Measurements from ENCODE around the gene ADAMTSL3.

Gene ADAMTSL3

DNA sequence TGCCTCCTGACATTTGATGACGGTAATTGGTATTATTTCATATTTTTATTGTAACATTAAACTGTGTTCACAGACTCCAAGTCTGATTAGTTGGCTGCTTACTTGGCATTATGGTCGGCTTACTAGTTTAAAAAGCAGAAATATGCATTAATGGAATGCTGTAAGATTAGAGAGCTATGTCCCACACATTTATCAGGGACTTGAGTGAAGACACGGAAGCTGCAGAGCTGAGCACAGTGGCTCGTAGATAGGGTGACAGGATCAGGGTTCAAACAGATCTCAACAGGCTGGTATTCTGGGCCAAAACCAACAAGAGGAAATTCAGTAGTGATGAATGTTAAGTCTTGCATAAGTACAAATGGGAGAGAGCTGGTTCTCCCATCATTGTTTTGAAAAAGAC lies 113.8 kb downstream of the ADAMTSL3 start:
- no peak for TF ChIP-seq CTCF (IDR thresholded peaks at IDR 0.05; ENCODE audit: insufficient read depth, low read length, poor library complexity, severe bottlenecking)
- TF ChIP-seq EZH2phosphoT487 (conservative IDR thresholded peaks at IDR 0.05; ENCODE audit: low read length): no peak
- Histone ChIP-seq H3F3A (ENCODE audit: insufficient read depth) (no peaks in the 10 kb centered on the region), H3K4me3 (ENCODE audit: insufficient read depth, low read length, poor library complexity, severe bottlenecking) (no peak overlapping the region), H3K9ac (ENCODE audit: low read length) (no peak overlapping the region), H3K27ac (ENCODE audit: low read depth, low read length) (no peak overlapping the region), H3K9me3 (ENCODE audit: insufficient read depth, low read length) (no peaks in the 10 kb centered on the region), H3K36me3 (ENCODE audit: low read length) (no peaks in the 10 kb centered on the region), H3K79me2 (ENCODE audit: insufficient read depth, low read length) (no peaks in the 10 kb centered on the region), H3K27me3 (ENCODE audit: low read length) (no peaks in the 10 kb centered on the region), H3K4me2 (ENCODE audit: low read depth, low read length, poor library complexity, severe bottlenecking) (no peak overlapping the region), H2AFZ (ENCODE audit: low read depth, low read length, severe bottlenecking) (no peak overlapping the region), H3K9me2 (replicated peaks; ENCODE audit: insufficient read depth, low read length) (no peaks in the 10 kb centered on the region), H4K20me1 (ENCODE audit: low read depth, low read length) (no peaks in the 10 kb centered on the region)

DNA sequence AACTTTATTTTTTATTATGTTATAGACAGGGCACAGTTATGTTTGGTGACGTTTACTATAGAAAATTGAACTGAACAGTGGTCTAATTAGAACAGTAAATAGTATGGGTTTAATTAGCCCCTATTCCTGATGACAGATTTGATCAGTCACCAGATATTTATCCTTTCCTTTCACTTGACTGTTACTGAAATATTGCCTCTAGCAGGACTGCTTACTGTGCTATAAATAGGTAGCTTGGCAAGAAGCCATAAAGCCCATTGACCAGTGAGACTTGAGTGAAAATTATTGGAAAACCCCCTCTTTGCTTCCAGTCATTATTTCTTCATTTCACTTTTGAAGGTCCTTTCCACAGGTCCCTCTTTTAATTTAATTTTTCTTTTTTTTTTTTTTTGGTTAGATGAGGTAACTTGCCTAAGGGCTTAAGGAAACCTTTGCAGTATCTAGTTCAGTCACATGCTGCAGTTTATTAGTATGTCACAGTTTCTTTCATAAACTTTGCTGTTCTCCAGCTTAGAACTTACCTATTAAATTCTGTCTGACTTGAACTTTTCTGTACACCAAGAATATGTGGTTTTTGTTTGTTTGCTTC lies 115.6 kb downstream of the ADAMTSL3 start:
- Histone ChIP-seq H3K27me3 (ENCODE audit: low read length) (no peaks in the 10 kb centered on the region), H3K27ac (ENCODE audit: low read depth, low read length) (no peak overlapping the region), H3F3A (ENCODE audit: insufficient read depth) (no peaks in the 10 kb centered on the region), H3K4me2 (ENCODE audit: low read depth, low read length, poor library complexity, severe bottlenecking) (no peak overlapping the region), H4K20me1 (ENCODE audit: low read depth, low read length) (no peaks in the 10 kb centered on the region), H3K9me2 (replicated peaks; ENCODE audit: insufficient read depth, low read length) (no peaks in the 10 kb centered on the region), H2AFZ (ENCODE audit: low read depth, low read length, severe bottlenecking) (no peak overlapping the region), H3K79me2 (ENCODE audit: insufficient read depth, low read length) (no peaks in the 10 kb centered on the region), H3K9ac (ENCODE audit: low read length) (no peak overlapping the region), H3K4me3 (ENCODE audit: insufficient read depth, low read length, poor library complexity, severe bottlenecking) (no peak overlapping the region), H3K36me3 (ENCODE audit: low read length) (no peaks in the 10 kb centered on the region), H3K9me3 (ENCODE audit: insufficient read depth, low read length) (no peaks in the 10 kb centered on the region)
- no peak for TF ChIP-seq EZH2phosphoT487 (conservative IDR thresholded peaks at IDR 0.05; ENCODE audit: low read length)
- no peak for TF ChIP-seq CTCF (IDR thresholded peaks at IDR 0.05; ENCODE audit: insufficient read depth, low read length, poor library complexity, severe bottlenecking)

DNA sequence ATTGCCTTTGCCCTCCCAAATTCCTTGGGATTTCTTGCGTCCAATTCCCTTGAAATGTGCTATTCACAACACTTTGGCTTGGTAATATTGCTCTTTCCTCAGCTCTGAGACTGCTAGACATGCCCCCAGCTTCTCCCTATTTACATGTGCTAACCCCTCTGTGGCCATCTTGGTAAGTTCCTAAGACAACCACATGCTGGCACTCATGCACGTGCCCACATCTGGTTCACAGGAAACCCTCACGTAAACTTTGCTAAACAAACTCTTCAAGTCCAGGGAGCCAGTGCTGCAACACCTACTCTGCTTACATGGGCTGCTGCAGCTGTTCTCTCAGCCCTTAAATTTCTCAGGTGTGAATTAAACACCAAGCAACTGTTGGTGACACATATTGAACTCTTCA lies 121.8 kb downstream of the ADAMTSL3 start:
- no peaks in the 10 kb centered on the region for H3K36me3 ChIP-seq (ENCODE audit: low read length)
- no peaks in the 10 kb centered on the region for H3F3A ChIP-seq (ENCODE audit: insufficient read depth)
- TF ChIP-seq EZH2phosphoT487 (conservative IDR thresholded peaks at IDR 0.05; ENCODE audit: low read length): no peak
- H3K79me2 ChIP-seq (ENCODE audit: insufficient read depth, low read length): no peaks in the 10 kb centered on the region
- H3K27ac ChIP-seq (ENCODE audit: low read depth, low read length): no peak overlapping the region
- no peaks in the 10 kb centered on the region for H4K20me1 ChIP-seq (ENCODE audit: low read depth, low read length)
- no peak overlapping the region for H3K4me2 ChIP-seq (ENCODE audit: low read depth, low read length, poor library complexity, severe bottlenecking)
- no peak overlapping the region for H2AFZ ChIP-seq (ENCODE audit: low read depth, low read length, severe bottlenecking)
- no peaks in the 10 kb centered on the region for H3K9me3 ChIP-seq (ENCODE audit: insufficient read depth, low read length)
- H3K9me2 ChIP-seq (replicated peaks; ENCODE audit: insufficient read depth, low read length): no peaks in the 10 kb centered on the region
- no peak overlapping the region for H3K9ac ChIP-seq (ENCODE audit: low read length)
- no peak overlapping the region for H3K4me3 ChIP-seq (ENCODE audit: insufficient read depth, low read length, poor library complexity, severe bottlenecking)
- H3K27me3 ChIP-seq (ENCODE audit: low read length): no peaks in the 10 kb centered on the region

DNA sequence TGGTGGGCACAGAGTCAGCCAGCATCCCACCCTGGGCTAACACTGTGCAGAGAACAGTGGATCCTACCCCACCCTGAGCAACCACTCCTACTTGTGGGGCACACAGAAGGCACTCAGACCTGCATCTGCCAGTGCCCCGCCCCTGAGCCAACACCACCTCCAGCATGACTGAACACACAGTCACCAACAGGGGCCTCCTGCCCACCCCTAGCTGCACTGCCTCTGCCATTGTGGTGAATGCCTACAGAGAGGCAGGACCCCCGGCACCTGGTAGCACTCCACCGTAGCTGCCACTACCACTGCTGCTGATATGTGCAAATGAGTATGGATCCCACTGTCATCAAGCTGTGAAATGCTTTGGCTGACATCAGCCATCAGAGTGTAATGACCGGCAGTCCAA lies 123.1 kb downstream of the ADAMTSL3 start:
- Histone ChIP-seq H3K79me2 (ENCODE audit: insufficient read depth, low read length) (no peaks in the 10 kb centered on the region), H4K20me1 (ENCODE audit: low read depth, low read length) (no peaks in the 10 kb centered on the region), H3K9me3 (ENCODE audit: insufficient read depth, low read length) (no peaks in the 10 kb centered on the region), H3K9me2 (replicated peaks; ENCODE audit: insufficient read depth, low read length) (no peaks in the 10 kb centered on the region), H3K36me3 (ENCODE audit: low read length) (no peaks in the 10 kb centered on the region), H3K9ac (ENCODE audit: low read length) (no peak overlapping the region), H3K27ac (ENCODE audit: low read depth, low read length) (no peak overlapping the region), H2AFZ (ENCODE audit: low read depth, low read length, severe bottlenecking) (no peak overlapping the region), H3K27me3 (ENCODE audit: low read length) (no peaks in the 10 kb centered on the region), H3K4me2 (ENCODE audit: low read depth, low read length, poor library complexity, severe bottlenecking) (no peak overlapping the region), H3F3A (ENCODE audit: insufficient read depth) (no peaks in the 10 kb centered on the region), H3K4me3 (ENCODE audit: insufficient read depth, low read length, poor library complexity, severe bottlenecking) (no peak overlapping the region)
- TF ChIP-seq EZH2phosphoT487 (conservative IDR thresholded peaks at IDR 0.05; ENCODE audit: low read length): no peak
- TF ChIP-seq CTCF (IDR thresholded peaks at IDR 0.05; ENCODE audit: insufficient read depth, low read length, poor library complexity, severe bottlenecking): no peak

Data from SU-DHL-6 (cell line).